GM19238 (cell line): Measurements from ENCODE around the gene ANKRD36C.
"Not testable (repeated sequence)": the region's sequence is repeated elsewhere in the genome, so short reads cannot be mapped to it uniquely, and the experiment has no call there.

Experiments used
- DNase-seq: peaks from one replicate; pipeline ENCODE4 v3.0.0; 2011; ENCODE audit warnings: low spot score; ENCODE audit not compliant: insufficient read length

Gene ANKRD36C

GRCh38 chr2:95991351-95992094 is at the start of gene ANKRD36C:
ANKRD36C (minus strand) TSS chr2:95991824; CDS start chr2:95991708, 116 bp downstream.
- not testable (repeated sequence) for DNase-seq

GRCh38 chr2:96035554-96035953 is 43.9 kb upstream of the ANKRD36C start:
- not testable (repeated sequence) for DNase-seq

GRCh38 chr2:96034792-96035191 is 43.2 kb upstream of the ANKRD36C start, which contains the start of gene GPAT2:
GPAT2 (minus strand) TSS chr2:96034916; CDS start chr2:96032359, 2,557 bp downstream.
- DNase-seq, result not testable (repeated sequence)

GRCh38 chr2:96033997-96034396 is 42.4 kb upstream of the ANKRD36C start:
- DNase-seq, result not testable (repeated sequence)

GRCh38 chr2:96027725-96028325 is 36.2 kb upstream of the ANKRD36C start:
- not testable (repeated sequence) for DNase-seq

- DNase-seq, result not testable (repeated sequence)
These were observed 34.1 kb upstream of the ANKRD36C start for GRCh38 chr2:96025755-96026154.

- no peak for DNase-seq
These were observed 33.5 kb upstream of the ANKRD36C start for GRCh38 chr2:96025194-96025492.

GRCh38 chr2:96024336-96025193 is 32.9 kb upstream of the ANKRD36C start:
- DNase-seq, result no peak

- DNase-seq, result not testable (repeated sequence)
These were observed 32.1 kb upstream of the ANKRD36C start for GRCh38 chr2:96023701-96024100.

- peak; percentile 56 for DNase-seq
These were observed 31.2 kb upstream of the ANKRD36C start for GRCh38 chr2:96022701-96023447.

- not testable (repeated sequence) for DNase-seq
These were observed 30.5 kb upstream of the ANKRD36C start for GRCh38 chr2:96022126-96022525.

GRCh38 chr2:96021142-96021541 is 29.5 kb upstream of the ANKRD36C start:
- not testable (repeated sequence) for DNase-seq

GRCh38 chr2:96019909-96020590 is 28.4 kb upstream of the ANKRD36C start:
- DNase-seq, result not testable (repeated sequence)

GRCh38 chr2:96016321-96016720 is 24.7 kb upstream of the ANKRD36C start:
- DNase-seq, result not testable (repeated sequence)

- DNase-seq, result not testable (repeated sequence)
These were observed 21.2 kb upstream of the ANKRD36C start for GRCh38 chr2:96012792-96013264.

GRCh38 chr2:96012086-96012791 is 20.6 kb upstream of the ANKRD36C start:
- DNase-seq, result not testable (repeated sequence)

- not testable (repeated sequence) for DNase-seq
These were observed 19.5 kb upstream of the ANKRD36C start for GRCh38 chr2:96011129-96011455.

GRCh38 chr2:96010320-96011128 is 18.9 kb upstream of the ANKRD36C start:
- peak; percentile 51 for DNase-seq

GRCh38 chr2:96009833-96010232 is 18.2 kb upstream of the ANKRD36C start:
- not testable (repeated sequence) for DNase-seq
